ENCODE results near the gene TCERG1L. TPM values are rescaled to one million over a fixed set of nuclear protein-coding genes. Genes with fewer than 3 reads are reported as not detected.

TCERG1L gene
- total RNA-seq, 4 donors from 2014 or later, result 0.42 to 1.3 TPM; not detected in 2

GRCh38 chr10:131233611-131234258, 77.8 kb downstream of the TCERG1L start:
- WGBS, 2 donors, result 45% methylated on average over 7 of the region's 7 CpGs
- no peaks in the 10 kb centered on the region for H3K36me3 ChIP-seq
- TF ChIP-seq, protein P1, sequence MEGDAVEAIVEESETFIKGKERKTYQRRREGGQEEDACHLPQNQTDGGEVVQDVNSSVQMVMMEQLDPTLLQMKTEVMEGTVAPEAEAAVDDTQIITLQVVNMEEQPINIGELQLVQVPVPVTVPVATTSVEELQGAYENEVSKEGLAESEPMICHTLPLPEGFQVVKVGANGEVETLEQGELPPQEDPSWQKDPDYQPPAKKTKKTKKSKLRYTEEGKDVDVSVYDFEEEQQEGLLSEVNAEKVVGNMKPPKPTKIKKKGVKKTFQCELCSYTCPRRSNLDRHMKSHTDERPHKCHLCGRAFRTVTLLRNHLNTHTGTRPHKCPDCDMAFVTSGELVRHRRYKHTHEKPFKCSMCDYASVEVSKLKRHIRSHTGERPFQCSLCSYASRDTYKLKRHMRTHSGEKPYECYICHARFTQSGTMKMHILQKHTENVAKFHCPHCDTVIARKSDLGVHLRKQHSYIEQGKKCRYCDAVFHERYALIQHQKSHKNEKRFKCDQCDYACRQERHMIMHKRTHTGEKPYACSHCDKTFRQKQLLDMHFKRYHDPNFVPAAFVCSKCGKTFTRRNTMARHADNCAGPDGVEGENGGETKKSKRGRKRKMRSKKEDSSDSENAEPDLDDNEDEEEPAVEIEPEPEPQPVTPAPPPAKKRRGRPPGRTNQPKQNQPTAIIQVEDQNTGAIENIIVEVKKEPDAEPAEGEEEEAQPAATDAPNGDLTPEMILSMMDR (IDR thresholded peaks at IDR 0.05), result no peak
- TF ChIP-seq EP300 (IDR thresholded peaks at IDR 0.05), result no peak
- no peak for TF ChIP-seq POLR2A (IDR thresholded peaks at IDR 0.05)

GRCh38 chr10:131231965-131232541, 79.5 kb downstream of the TCERG1L start:
- 76 to 81% methylated on average over 12 to 14 of the region's 15 CpGs for WGBS, 2 donors
- H3K4me1 ChIP-seq, result no peaks in the 10 kb centered on the region
- no peaks in the 10 kb centered on the region for H3K27me3 ChIP-seq
- H3K4me3 ChIP-seq, result no peak overlapping the region
- DNase-seq (ENCODE audit: low spot score in 2 of 2), result no peak
- TF ChIP-seq EP300 (IDR thresholded peaks at IDR 0.05), result no peak
- H3K27ac ChIP-seq, result no peak overlapping the region
- peaks cover 0 to 17% (median 0%) of the 10 kb centered on the region in 4 donors for H3K9me3 ChIP-seq
- no peaks in the 10 kb centered on the region for H3K36me3 ChIP-seq

More at GRCh38 chr10:131233611-131234258, 77.8 kb downstream of the TCERG1L start:
- Histone ChIP-seq H3K27me3 (peaks cover 0 to 7% of the 10 kb centered on the region in 2 donors), H3K27ac (no peak overlapping the region), H3K9me3 (peaks cover 0 to 12% (median 0%) of the 10 kb centered on the region in 4 donors), H3K4me1 (no peaks in the 10 kb centered on the region), H3K4me3 (no peak overlapping the region)
- DNase-seq (ENCODE audit: low spot score in 2 of 2), result no peak

DNA sequence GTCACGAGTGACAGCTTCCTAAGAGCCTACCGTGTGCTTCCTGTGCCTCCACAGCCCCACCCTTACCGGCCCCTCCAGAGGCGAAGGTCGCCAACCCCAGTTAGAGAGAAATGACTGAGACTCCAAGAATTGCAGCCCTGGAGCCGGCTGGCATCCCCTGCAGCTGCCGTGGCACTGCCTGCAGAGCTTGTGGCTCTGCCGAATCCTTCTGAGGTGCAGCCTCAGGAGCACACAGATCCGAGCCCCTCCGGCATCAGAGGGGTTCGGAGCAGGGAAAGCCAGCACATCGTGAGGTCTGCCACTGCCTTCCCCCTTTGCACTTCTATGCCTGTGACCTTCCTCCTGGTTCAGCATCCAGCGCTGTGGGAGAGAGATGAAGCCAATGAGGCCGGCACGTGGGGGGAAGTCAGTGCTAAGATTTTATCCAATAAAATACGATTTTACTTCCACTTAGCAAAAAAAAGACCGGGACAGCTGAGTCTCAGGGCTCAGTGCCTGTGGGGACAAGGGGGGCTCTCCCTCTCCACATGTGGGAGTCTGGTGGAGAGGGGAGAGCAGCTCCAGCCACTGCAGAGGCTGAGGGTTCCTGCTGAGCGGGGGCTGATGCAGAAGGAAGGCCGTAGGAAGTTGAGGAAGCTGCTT, 80.1 kb downstream of the TCERG1L start:
- Histone ChIP-seq H3K36me3 (no peaks in the 10 kb centered on the region), H3K27ac (no peak overlapping the region), H3K4me1 (no peaks in the 10 kb centered on the region), H3K9me3 (peaks cover 0 to 18% (median 0%) of the 10 kb centered on the region in 4 donors), H3K4me3 (no peak overlapping the region), H3K27me3 (no peaks in the 10 kb centered on the region)
- WGBS, 2 donors, result 42 to 58% methylated on average over 18 to 19 of the region's 19 CpGs
- TF ChIP-seq EP300 (IDR thresholded peaks at IDR 0.05) (no peak), POLR2A (IDR thresholded peaks at IDR 0.05) (no peak)
- TF ChIP-seq, protein P1 (IDR thresholded peaks at IDR 0.05), result no peak
- DNase-seq (ENCODE audit: low spot score in 2 of 2), result no peak

DNA sequence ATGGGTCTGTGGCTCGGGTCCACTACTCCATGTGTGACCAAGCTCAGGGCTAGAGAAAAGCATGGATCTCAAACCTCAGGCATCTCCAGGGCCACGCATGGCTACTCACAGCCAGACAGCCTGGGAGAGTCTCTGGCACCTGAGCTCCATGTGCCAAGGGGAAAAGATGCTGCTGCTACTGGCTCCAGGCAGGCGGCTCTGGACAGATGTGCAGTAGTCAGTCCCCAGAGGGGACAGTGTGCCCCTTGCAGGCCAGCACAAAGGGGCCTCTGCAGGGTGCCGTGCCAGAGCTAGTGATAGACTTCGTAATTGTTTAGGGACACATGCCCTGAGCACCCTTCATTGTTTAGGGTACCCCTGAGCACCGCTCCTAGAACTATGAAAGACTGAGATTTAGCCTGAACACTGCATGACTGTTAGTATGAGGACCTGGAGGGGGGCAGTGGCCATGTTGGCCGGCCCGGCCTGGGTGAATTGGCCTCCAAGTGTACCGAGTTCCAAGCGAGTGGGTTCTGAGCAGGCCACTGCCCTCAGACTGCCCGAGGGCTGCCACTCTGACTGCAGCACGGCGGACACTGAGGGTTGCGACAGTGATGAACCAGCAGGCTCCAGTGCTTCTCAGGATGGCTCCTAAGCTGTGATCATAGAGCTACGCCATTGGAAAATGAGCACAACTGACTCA, 80.7 kb downstream of the TCERG1L start:
- 75 to 90% methylated on average over 9 to 13 of the region's 15 CpGs for WGBS, 2 donors
- H3K27ac ChIP-seq, result no peak overlapping the region
- no peaks in the 10 kb centered on the region for H3K27me3 ChIP-seq
- DNase-seq (ENCODE audit: low spot score in 2 of 2), result no peak
- TF ChIP-seq EP300 (IDR thresholded peaks at IDR 0.05), result no peak
- no peak for TF ChIP-seq POLR2A (IDR thresholded peaks at IDR 0.05)
- TF ChIP-seq, protein P1 (IDR thresholded peaks at IDR 0.05), result no peak
- no peak overlapping the region for H3K4me3 ChIP-seq
- H3K4me1 ChIP-seq, result no peaks in the 10 kb centered on the region
- no peaks in the 10 kb centered on the region for H3K36me3 ChIP-seq
- H3K9me3 ChIP-seq, result peaks cover 0 to 18% (median 0%) of the 10 kb centered on the region in 4 donors

GRCh38 chr10:131230166-131230565, 81.4 kb downstream of the TCERG1L start:
- WGBS, 2 donors, result 85 to 87% methylated on average over 17 of the region's 17 CpGs
- Histone ChIP-seq H3K4me3 (no peak overlapping the region), H3K27ac (no peak overlapping the region), H3K9me3 (peaks cover 0 to 18% (median 0%) of the 10 kb centered on the region in 4 donors), H3K4me1 (no peaks in the 10 kb centered on the region), H3K27me3 (no peaks in the 10 kb centered on the region), H3K36me3 (no peaks in the 10 kb centered on the region)
- no peak for DNase-seq (ENCODE audit: low spot score in 2 of 2)
- TF ChIP-seq, protein P1 (IDR thresholded peaks at IDR 0.05), result no peak
- TF ChIP-seq EP300 (IDR thresholded peaks at IDR 0.05) (no peak), POLR2A (IDR thresholded peaks at IDR 0.05) (no peak)

Data from tibial nerve (tissue), 4 donors.